ENCODE results near the gene HRNR.

GRCh38 chr1:152190589-152190988 is 33.4 kb downstream of the HRNR start:
- TF ChIP-seq, protein P1, sequence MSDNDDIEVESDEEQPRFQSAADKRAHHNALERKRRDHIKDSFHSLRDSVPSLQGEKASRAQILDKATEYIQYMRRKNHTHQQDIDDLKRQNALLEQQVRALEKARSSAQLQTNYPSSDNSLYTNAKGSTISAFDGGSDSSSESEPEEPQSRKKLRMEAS (IDR thresholded peaks at IDR 0.05) = peak; percentile 51
- TF ChIP-seq, protein P2, sequence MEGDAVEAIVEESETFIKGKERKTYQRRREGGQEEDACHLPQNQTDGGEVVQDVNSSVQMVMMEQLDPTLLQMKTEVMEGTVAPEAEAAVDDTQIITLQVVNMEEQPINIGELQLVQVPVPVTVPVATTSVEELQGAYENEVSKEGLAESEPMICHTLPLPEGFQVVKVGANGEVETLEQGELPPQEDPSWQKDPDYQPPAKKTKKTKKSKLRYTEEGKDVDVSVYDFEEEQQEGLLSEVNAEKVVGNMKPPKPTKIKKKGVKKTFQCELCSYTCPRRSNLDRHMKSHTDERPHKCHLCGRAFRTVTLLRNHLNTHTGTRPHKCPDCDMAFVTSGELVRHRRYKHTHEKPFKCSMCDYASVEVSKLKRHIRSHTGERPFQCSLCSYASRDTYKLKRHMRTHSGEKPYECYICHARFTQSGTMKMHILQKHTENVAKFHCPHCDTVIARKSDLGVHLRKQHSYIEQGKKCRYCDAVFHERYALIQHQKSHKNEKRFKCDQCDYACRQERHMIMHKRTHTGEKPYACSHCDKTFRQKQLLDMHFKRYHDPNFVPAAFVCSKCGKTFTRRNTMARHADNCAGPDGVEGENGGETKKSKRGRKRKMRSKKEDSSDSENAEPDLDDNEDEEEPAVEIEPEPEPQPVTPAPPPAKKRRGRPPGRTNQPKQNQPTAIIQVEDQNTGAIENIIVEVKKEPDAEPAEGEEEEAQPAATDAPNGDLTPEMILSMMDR (IDR thresholded peaks at IDR 0.05; ENCODE audit: low read depth, low read length, missing input control) = no peak
- TF ChIP-seq, protein P3, sequence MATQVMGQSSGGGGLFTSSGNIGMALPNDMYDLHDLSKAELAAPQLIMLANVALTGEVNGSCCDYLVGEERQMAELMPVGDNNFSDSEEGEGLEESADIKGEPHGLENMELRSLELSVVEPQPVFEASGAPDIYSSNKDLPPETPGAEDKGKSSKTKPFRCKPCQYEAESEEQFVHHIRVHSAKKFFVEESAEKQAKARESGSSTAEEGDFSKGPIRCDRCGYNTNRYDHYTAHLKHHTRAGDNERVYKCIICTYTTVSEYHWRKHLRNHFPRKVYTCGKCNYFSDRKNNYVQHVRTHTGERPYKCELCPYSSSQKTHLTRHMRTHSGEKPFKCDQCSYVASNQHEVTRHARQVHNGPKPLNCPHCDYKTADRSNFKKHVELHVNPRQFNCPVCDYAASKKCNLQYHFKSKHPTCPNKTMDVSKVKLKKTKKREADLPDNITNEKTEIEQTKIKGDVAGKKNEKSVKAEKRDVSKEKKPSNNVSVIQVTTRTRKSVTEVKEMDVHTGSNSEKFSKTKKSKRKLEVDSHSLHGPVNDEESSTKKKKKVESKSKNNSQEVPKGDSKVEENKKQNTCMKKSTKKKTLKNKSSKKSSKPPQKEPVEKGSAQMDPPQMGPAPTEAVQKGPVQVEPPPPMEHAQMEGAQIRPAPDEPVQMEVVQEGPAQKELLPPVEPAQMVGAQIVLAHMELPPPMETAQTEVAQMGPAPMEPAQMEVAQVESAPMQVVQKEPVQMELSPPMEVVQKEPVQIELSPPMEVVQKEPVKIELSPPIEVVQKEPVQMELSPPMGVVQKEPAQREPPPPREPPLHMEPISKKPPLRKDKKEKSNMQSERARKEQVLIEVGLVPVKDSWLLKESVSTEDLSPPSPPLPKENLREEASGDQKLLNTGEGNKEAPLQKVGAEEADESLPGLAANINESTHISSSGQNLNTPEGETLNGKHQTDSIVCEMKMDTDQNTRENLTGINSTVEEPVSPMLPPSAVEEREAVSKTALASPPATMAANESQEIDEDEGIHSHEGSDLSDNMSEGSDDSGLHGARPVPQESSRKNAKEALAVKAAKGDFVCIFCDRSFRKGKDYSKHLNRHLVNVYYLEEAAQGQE (IDR thresholded peaks at IDR 0.05) = no peak
- no peak for TF ChIP-seq YY1 (IDR thresholded peaks at IDR 0.05)
- TF ChIP-seq SP1 (IDR thresholded peaks at IDR 0.05) = no peak
- TF ChIP-seq RXRA (IDR thresholded peaks at IDR 0.05) = peak in 1 of 2 donors; percentile 45
- TF ChIP-seq RAD21 (IDR thresholded peaks at IDR 0.05) = no peak
- no peak for TF ChIP-seq ATF3 (IDR thresholded peaks at IDR 0.05)
- TF ChIP-seq TAF1 (conservative IDR thresholded peaks at IDR 0.05) = no peak
- no peak for TF ChIP-seq GABPA (IDR thresholded peaks at IDR 0.05 in 1 of 2, conservative IDR thresholded peaks at IDR 0.05 in 1 of 2)
- TF ChIP-seq EGR1 (IDR thresholded peaks at IDR 0.05; ENCODE audit: low read depth in 2 of 2) = no peak

Measured in liver (tissue), 3 donors.